Lower leg skin (tissue), 4 donors: ENCODE results near the gene TSPAN16. TPM values are rescaled to one million over a fixed set of nuclear protein-coding genes. Genes with fewer than 3 reads are reported as not detected.

Source experiments
- DNase-seq, 2 donors: peaks; one replicate each; pipeline ENCODE4 v3.0.0-alpha.2; 2019; ENCODE audit warnings: low spot score in 2 of 2
- H3K4me3 ChIP-seq: fragments of 200-600 bp; sonication (generic); 2 replicates; pipeline ENCODE4 v1.5.1; 2017; ENCODE audit warnings: mild to moderate bottlenecking, low read depth; ENCODE audit not compliant: poor library complexity, severe bottlenecking
- CTCF ChIP-seq, 3 donors: fragments of 450-650 bp; IDR thresholded peaks; one replicate each; pipeline ENCODE4 v1.5.1; 2016; ENCODE audit warnings: antibody characterized with exemption in 3 of 3, mild to moderate bottlenecking in 3 of 3, moderate library complexity in 2 of 3
- POLR2A ChIP-seq, 2 donors: fragments of 450-650 bp; IDR thresholded peaks; one replicate each; pipeline ENCODE4 v1.6.1; 2016 to 2017; ENCODE audit warnings: antibody characterized with exemption in 2 of 2, mild to moderate bottlenecking in 1 of 2, moderate library complexity in 1 of 2
- WGBS, 2 donors: methylation state at CpG; one replicate each; pipeline ENCODE4 v1.1.5; 2018; 5-methylcytosine and 5-hydroxymethylcytosine counted together
- intact Hi-C: fragments of 100-400 bp; cut with DNase I; formaldehyde crosslinking; loops from one replicate; pipeline ENCODE4 v1.15.0; 2023; ENCODE audit warnings: low total_unique reads
- total RNA-seq, 4 donors: library from RNA; depleted of rRNA; stranded (reverse); fragments of >200 nt; gene quantifications; one replicate each; pipeline ENCODE4 v1.1.0, GENCODE V29; 2016

Gene TSPAN16
- total RNA-seq, 4 donors from 2014 or later = not detected

- TF ChIP-seq POLR2A (IDR thresholded peaks at IDR 0.05) (no peak), CTCF (IDR thresholded peaks at IDR 0.05) (no peak)
- WGBS, 2 donors = 40 to 41% methylated on average over 5 of the region's 5 CpGs
- H3K4me3 ChIP-seq = no peak overlapping the region
- intact Hi-C loops = no loop called here
- DNase-seq = no peak
Observed at GRCh38 chr19:11323601-11324078, 27.7 kb downstream of the TSPAN16 start.

GRCh38 chr19:11324079-11324661 lies 28.2 kb downstream of the TSPAN16 start:
- DNase-seq = peak; percentile 84 to 97
- 3 to 6% methylated on average over 10 of the region's 10 CpGs for WGBS, 2 donors
- TF ChIP-seq CTCF (IDR thresholded peaks at IDR 0.05) = no peak
- TF ChIP-seq POLR2A (IDR thresholded peaks at IDR 0.05) = no peak
- no peak overlapping the region for H3K4me3 ChIP-seq
- intact Hi-C loops = no loop called here

GRCh38 chr19:11324748-11325389 lies 28.9 kb downstream of the TSPAN16 start:
- no peak for DNase-seq
- TF ChIP-seq POLR2A (IDR thresholded peaks at IDR 0.05) (no peak), CTCF (IDR thresholded peaks at IDR 0.05) (no peak)
- H3K4me3 ChIP-seq = no peak overlapping the region
- intact Hi-C loops = no loop called here
- 46 to 56% methylated on average over 14 of the region's 17 CpGs for WGBS, 2 donors

GRCh38 chr19:11325544-11325943 lies 29.6 kb downstream of the TSPAN16 start:
- WGBS, 2 donors = 90 to 95% methylated on average over 7 of the region's 7 CpGs
- DNase-seq = no peak
- TF ChIP-seq CTCF (IDR thresholded peaks at IDR 0.05) (no peak), POLR2A (IDR thresholded peaks at IDR 0.05) (no peak)
- H3K4me3 ChIP-seq = no peak overlapping the region
- intact Hi-C loops = no loop called here

- H3K4me3 ChIP-seq = no peak overlapping the region
- 81 to 82% methylated on average over 4 of the region's 4 CpGs for WGBS, 2 donors
- no peak for DNase-seq
- intact Hi-C loops = no loop called here
- TF ChIP-seq CTCF (IDR thresholded peaks at IDR 0.05) = no peak
- no peak for TF ChIP-seq POLR2A (IDR thresholded peaks at IDR 0.05)
Observed at GRCh38 chr19:11330127-11330526, 34.2 kb downstream of the TSPAN16 start.
